ENCODE measurements around the gene CPT1C. TPM values are rescaled to one million over a fixed set of nuclear protein-coding genes. Genes with fewer than 3 reads are reported as not detected.
"Not testable (repeated sequence)": the region's sequence is repeated elsewhere in the genome, so short reads cannot be mapped to it uniquely, and the experiment has no call there.

Gene CPT1C
- total RNA-seq, 1 experiment from 2014 or later, result 21.1 TPM

- no peak for DNase-seq (ENCODE audit: low read depth)
These were observed 14.1 kb downstream of the CPT1C start for GRCh38 chr19:49704888-49705642.

- no peak for DNase-seq (ENCODE audit: low read depth)
These were observed 15.0 kb downstream of the CPT1C start for GRCh38 chr19:49705919-49706318.

- DNase-seq (ENCODE audit: low read depth), result peak; percentile 87
These were observed 19.5 kb downstream of the CPT1C start for GRCh38 chr19:49710372-49710951.

- DNase-seq (ENCODE audit: low read depth), result no peak
These were observed 21.5 kb downstream of the CPT1C start for GRCh38 chr19:49712397-49712859.

GRCh38 chr19:49713236-49713845 is 22.4 kb downstream of the CPT1C start:
- no peak for DNase-seq (ENCODE audit: low read depth)

- DNase-seq (ENCODE audit: low read depth), result peak; percentile 26
These were observed 25.2 kb downstream of the CPT1C start for GRCh38 chr19:49716154-49716553.

- peak; percentile 52 for DNase-seq (ENCODE audit: low read depth)
These were observed 27.6 kb downstream of the CPT1C start for GRCh38 chr19:49718511-49718910.

GRCh38 chr19:49718991-49719390 is 28.1 kb downstream of the CPT1C start:
- no peak for DNase-seq (ENCODE audit: low read depth)

- DNase-seq (ENCODE audit: low read depth), result not testable (repeated sequence)
These were observed 28.5 kb downstream of the CPT1C start for GRCh38 chr19:49719420-49719819.

- DNase-seq (ENCODE audit: low read depth), result no peak
These were observed 36.5 kb downstream of the CPT1C start for GRCh38 chr19:49727217-49728030.

- DNase-seq (ENCODE audit: low read depth), result no peak
These were observed 39.2 kb downstream of the CPT1C start for GRCh38 chr19:49730166-49730565.

- DNase-seq (ENCODE audit: low read depth), result no peak
These were observed 47.4 kb downstream of the CPT1C start for GRCh38 chr19:49738268-49738667.

- DNase-seq (ENCODE audit: low read depth), result no peak
These were observed 48.2 kb downstream of the CPT1C start for GRCh38 chr19:49739098-49739497.

GRCh38 chr19:49739933-49740332 is 49.0 kb downstream of the CPT1C start:
- no peak for DNase-seq (ENCODE audit: low read depth)

- DNase-seq (ENCODE audit: low read depth), result peak; percentile 66
These were observed 50.4 kb downstream of the CPT1C start for GRCh38 chr19:49741210-49741844.

- no peak for DNase-seq (ENCODE audit: low read depth)
These were observed 54.0 kb downstream of the CPT1C start for GRCh38 chr19:49744946-49745381.

GRCh38 chr19:49746206-49746958 is 55.5 kb downstream of the CPT1C start:
- DNase-seq (ENCODE audit: low read depth), result no peak

GRCh38 chr19:49749055-49749716 is 58.3 kb downstream of the CPT1C start:
- DNase-seq (ENCODE audit: low read depth), result no peak

- peak; percentile 28 for DNase-seq (ENCODE audit: low read depth)
These were observed 58.9 kb downstream of the CPT1C start for GRCh38 chr19:49749771-49750170.

GRCh38 chr19:49752701-49753100 is 61.8 kb downstream of the CPT1C start:
- no peak for DNase-seq (ENCODE audit: low read depth)

Data from M059J (cell line).